Stimulated activated CD4-positive, alpha-beta T cell treated with anti-CD3 and anti-CD28 coated beads, Interleukin-1b, Interleukin-23, amount 100 ng/mL, for 48 hours (primary cell): ENCODE results near the gene TMOD1.
A peak's percentile ranks its signal among the peaks of the same experiment; 100 is the strongest.
"Not testable (repeated sequence)": the region's sequence is repeated elsewhere in the genome, so short reads cannot be mapped to it uniquely, and the experiment has no call there.

Source experiments
- DNase-seq: peaks from one replicate; pipeline ENCODE4 v3.0.0-alpha.2; 2020

TMOD1 gene

GRCh38 chr9:97501177-97501971, at the start of gene TMOD1:
TSS of gene TMOD1 (plus strand) at chr9:97501666. CDS start at chr9:97524189, 22,523 bp downstream.
- DNase-seq: peak; percentile 19

DNA sequence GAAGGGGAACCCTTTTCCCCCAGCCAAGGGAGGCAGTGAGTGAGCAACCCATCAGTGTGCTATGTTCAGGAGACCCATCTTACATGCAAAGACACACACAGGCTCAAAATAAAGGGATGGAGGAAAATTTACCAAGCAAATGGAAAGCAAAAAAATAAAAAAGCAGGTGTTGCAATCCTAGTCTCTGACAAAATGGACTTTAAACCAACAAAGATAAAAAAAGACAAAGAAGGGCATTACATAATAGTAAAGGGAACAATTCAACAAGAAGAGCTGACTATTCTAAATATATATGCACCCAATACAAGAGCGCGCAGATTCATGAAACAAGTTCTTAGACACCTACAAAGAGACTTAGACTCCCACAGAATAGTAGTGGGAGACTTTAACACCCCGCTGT, 47.9 kb upstream of the TMOD1 start:
- not testable (repeated sequence) for DNase-seq

DNA sequence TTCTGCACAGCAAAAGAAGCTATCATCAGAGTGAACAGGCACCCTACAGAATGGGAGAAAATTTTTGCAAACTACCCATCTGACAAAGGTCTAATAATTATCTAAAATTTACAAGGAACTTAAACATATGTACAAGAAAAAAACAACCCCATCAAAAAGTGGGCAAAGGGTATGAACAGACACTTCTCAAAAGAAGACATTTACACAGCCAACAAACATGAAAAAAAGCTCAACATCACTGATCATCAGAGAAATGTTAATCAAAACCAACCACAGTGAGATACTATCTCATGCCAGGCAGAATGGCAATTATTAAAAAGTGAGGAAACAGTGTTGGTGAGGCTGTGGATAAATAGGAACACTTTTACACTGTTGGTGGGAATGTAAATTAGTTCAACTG, 44.6 kb upstream of the TMOD1 start:
- not testable (repeated sequence) for DNase-seq

DNA sequence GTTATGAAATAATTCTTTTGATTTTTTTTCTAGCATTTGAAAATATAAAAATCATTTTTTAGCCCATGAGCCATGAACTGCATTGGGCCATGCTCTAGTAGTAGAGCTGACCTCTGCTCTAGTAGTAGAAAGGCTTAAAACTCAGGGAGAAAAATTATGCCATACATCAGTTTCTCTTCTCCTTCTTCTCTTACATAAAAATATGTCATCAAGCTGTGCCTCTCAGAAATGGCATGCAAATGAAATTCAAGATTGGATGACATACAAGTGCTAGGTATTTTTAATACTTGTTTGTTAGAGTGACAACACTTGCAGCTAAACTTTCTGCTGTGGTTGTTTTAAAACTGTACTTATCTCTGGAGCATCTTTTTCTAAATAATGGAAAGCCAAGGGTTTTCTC, 42.1 kb upstream of the TMOD1 start:
- no peak for DNase-seq

- DNase-seq: no peak
Observed at GRCh38 chr9:97462159-97462558, 39.3 kb upstream of the TMOD1 start.

DNA sequence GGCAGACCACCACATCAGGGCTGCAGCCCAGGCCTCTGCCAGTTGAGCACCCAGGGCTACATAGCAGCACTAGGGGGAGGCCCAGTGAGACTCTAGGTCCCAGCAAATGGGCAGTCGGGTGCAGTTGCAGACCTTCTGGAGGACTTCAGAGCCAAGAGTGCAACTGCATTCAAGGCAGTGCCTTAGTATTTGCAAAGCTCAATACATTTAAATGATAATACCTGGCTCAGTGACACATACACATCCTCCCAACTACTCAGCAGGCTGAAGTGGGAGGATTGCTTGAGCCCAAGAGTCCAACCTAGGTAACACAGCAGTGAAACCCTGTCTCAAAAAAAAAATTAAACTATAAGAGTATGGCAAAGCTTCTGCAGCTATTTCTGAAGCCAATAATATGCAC, 38.6 kb upstream of the TMOD1 start:
- no peak for DNase-seq

- peak; percentile 26 for DNase-seq
Observed at GRCh38 chr9:97468658-97469448, 32.6 kb upstream of the TMOD1 start.

DNA sequence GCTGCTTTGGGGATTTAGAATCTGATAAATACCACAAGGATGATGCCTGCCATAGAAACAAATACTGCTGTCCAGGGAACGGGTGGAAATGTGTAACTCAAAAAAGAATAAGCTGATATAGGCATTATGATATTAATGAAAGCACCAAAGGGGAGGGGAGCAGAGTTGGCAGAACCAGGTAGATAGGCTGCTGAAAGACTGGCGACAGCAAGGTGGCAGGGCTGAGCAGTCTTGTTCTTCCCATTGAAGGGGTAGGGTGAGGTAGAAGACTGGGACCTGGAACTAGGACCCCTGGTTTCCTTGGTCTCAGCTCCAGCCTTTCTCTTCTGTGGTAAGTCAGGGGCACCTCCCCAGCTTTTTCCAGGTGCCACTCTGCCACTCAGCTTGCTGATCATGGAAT, 31.4 kb upstream of the TMOD1 start:
- no peak for DNase-seq

- DNase-seq: no peak
Observed at GRCh38 chr9:97473717-97474116, 27.7 kb upstream of the TMOD1 start.

DNA sequence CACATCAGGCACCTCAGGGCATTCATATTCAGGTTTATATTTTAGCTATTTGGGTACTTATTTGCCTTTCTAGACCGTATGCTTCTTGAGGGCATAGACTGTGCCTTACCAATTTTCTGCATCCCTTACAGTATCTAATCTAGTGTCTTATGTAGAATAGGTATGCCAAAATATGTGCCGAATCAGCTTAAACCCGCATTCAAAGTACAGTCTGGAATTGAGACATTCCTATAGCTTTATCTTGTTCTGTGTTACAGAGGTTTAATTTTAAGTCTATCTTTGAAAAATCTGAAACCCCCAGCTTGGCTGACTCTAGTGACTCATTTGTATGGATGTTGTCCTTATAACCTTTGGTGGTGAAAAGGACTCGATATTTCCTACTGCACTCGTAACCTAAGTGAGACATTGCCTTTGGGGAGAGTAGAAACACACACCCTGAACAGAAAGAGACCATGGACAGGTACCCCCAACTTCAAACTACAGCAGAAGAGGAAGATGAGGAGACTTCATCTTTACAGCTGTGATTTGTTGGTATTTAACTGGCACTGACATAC, 27.0 kb upstream of the TMOD1 start:
- no peak for DNase-seq

DNA sequence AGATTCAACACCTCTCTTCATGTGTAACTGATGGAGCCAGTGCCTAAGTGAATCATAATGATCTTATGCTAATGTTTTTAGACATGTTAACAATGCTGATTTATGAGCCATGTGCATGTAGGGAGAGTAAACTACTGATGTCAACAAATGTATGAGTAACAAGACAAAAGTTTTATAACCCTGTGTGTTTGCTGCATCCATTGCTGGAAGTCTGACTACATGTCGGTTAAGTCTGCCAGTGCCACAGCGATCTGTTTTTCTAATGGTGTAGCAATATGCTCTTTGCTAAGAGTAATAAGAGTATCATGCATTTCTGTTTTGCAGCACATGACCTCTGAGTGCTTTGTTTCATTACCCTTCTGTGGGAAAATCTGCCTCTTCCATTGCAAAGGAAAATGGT, 26.4 kb upstream of the TMOD1 start:
- no peak for DNase-seq

DNA sequence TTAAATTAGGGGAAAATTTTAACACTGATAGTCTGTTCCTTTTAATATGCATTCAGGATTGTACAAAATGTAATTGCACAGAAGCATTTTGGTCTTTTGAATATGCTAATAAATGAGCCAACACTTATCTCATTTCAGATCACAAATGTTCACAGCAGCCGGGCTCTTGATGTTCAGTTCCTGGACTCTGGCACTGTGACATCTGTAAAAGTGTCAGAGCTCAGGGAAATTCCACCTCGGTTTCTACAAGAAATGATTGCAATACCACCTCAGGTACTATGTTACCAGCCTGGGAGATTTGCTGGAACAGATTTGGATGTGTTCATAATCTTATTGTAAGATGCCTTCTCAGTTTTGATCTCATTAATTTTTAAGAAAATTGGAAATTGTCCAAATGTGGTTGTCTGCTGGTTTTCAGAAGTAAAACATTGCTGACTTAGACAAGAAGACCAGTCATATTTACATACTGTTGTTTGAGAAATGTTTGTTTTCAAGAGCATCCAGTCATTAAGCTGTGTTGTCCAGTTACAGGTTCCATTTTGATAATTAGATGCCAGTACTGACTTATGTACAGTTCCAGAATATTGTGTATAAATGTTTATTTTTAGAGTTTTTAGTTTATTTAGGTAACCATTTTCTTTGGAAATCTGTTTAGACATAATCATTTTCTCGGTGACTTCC, 23.0 kb upstream of the TMOD1 start:
- no peak for DNase-seq

GRCh38 chr9:97479496-97480159, 21.8 kb upstream of the TMOD1 start:
- no peak for DNase-seq

- DNase-seq: no peak
Observed at GRCh38 chr9:97480174-97480573, 21.3 kb upstream of the TMOD1 start.

- no peak for DNase-seq
Observed at GRCh38 chr9:97480749-97481148, 20.7 kb upstream of the TMOD1 start.

- no peak for DNase-seq
Observed at GRCh38 chr9:97484134-97484533, 17.3 kb upstream of the TMOD1 start.

- no peak for DNase-seq
Observed at GRCh38 chr9:97487107-97487506, 14.4 kb upstream of the TMOD1 start.

- DNase-seq: no peak
Observed at GRCh38 chr9:97487861-97488260, 13.6 kb upstream of the TMOD1 start.

- no peak for DNase-seq
Observed at GRCh38 chr9:97491216-97491999, 10.1 kb upstream of the TMOD1 start.

GRCh38 chr9:97497558-97498375, 3.7 kb upstream of the TMOD1 start:
- not testable (repeated sequence) for DNase-seq

- not testable (repeated sequence) for DNase-seq
Observed at GRCh38 chr9:97498846-97499245, 2.6 kb upstream of the TMOD1 start.
